Liver (tissue), 9 donors: ENCODE results near the gene TM7SF3. TPM values are rescaled to one million over a fixed set of nuclear protein-coding genes. Genes with fewer than 3 reads are reported as not detected.
A peak's percentile ranks its signal among the peaks of the same experiment; 100 is the strongest.

Experiments
- DNase-seq: peaks from one replicate; pipeline ENCODE4 v3.0.0-alpha.2; 2017; ENCODE audit warnings: low spot score
- H3K27ac ChIP-seq, 2 donors: one replicate each; pipeline ENCODE4 v1.7.0; 2013; ENCODE audit warnings: inconsistent platforms in 2 of 2, low read length in 2 of 2, control low read depth in 1 of 2, low read depth in 1 of 2, mild to moderate bottlenecking in 1 of 2
- H3K27me3 ChIP-seq, 4 donors: one replicate each; pipeline versions ENCODE4 v1.6.1 to v1.7.0; 2013; ENCODE audit warnings: low read length in 3 of 4, inconsistent platforms in 1 of 4, mild to moderate bottlenecking in 1 of 4, moderate library complexity in 1 of 4; ENCODE audit not compliant: control insufficient read depth in 4 of 4, insufficient read depth in 4 of 4
- H3K36me3 ChIP-seq, 4 donors: one replicate each; pipeline versions ENCODE4 v1.6.1 to v1.7.0; 2013; ENCODE audit warnings: low read length in 3 of 4, mild to moderate bottlenecking in 3 of 4, low read depth in 1 of 4, moderate library complexity in 1 of 4; ENCODE audit not compliant: control insufficient read depth in 4 of 4, insufficient read depth in 3 of 4
- H3K4me1 ChIP-seq, 4 donors: one replicate each; pipeline versions ENCODE4 v1.6.1 to v1.7.0; 2013; ENCODE audit warnings: low read length in 3 of 4, mild to moderate bottlenecking in 3 of 4, moderate library complexity in 1 of 4; ENCODE audit not compliant: control insufficient read depth in 4 of 4, insufficient read depth in 4 of 4
- H3K4me3 ChIP-seq, 3 donors: one replicate each; pipeline versions ENCODE4 v1.6.1 to v1.7.0; 2013; ENCODE audit warnings: low read length in 3 of 3, control low read depth in 1 of 3, low read depth in 1 of 3, mild to moderate bottlenecking in 1 of 3
- H3K9ac ChIP-seq, 2 donors: one replicate each; pipeline ENCODE4 v1.7.0; 2013; ENCODE audit warnings: low read length in 2 of 2, mild to moderate bottlenecking in 2 of 2, moderate library complexity in 2 of 2, control low read depth in 1 of 2, low read depth in 1 of 2
- H3K9me3 ChIP-seq, 4 donors: one replicate each; pipeline versions ENCODE4 v1.6.1 to v1.7.0; 2013; ENCODE audit warnings: low read length in 3 of 4; ENCODE audit not compliant: control insufficient read depth in 4 of 4
- EGR1 ChIP-seq, 2 donors: IDR thresholded peaks; 2 replicates each; pipeline ENCODE4 v1.6.1; 2016 to 2018; ENCODE audit warnings: antibody characterized with exemption in 2 of 2, low read depth in 2 of 2
- FOXA1 ChIP-seq: IDR thresholded peaks from 2 replicates; pipeline ENCODE4 v1.6.1; 2016; ENCODE audit warnings: antibody characterized with exemption
- FOXA2 ChIP-seq: IDR thresholded peaks from 2 replicates; pipeline ENCODE4 v1.6.1; 2016; ENCODE audit warnings: antibody characterized with exemption
- GABPA ChIP-seq, 2 donors: IDR thresholded peaks in 1 of 2; conservative IDR thresholded peaks in 1 of 2; 2 replicates each; pipeline ENCODE4 v1.6.1; 2016; ENCODE audit warnings: antibody characterized with exemption in 2 of 2, mild to moderate bottlenecking in 1 of 2, moderate library complexity in 1 of 2
- HNF4A ChIP-seq, 2 donors: conservative IDR thresholded peaks; 2 replicates each; pipeline ENCODE4 v1.6.1; 2016; ENCODE audit warnings: antibody characterized with exemption in 2 of 2, mild to moderate bottlenecking in 2 of 2
- HNF4G ChIP-seq: IDR thresholded peaks from 2 replicates; pipeline ENCODE4 v1.6.1; 2016; ENCODE audit warnings: antibody characterized with exemption
- JUND ChIP-seq, 2 donors: IDR thresholded peaks; 2 replicates each; pipeline ENCODE4 v1.6.1; 2016; ENCODE audit warnings: antibody characterized with exemption in 2 of 2
- NR2F2 ChIP-seq: IDR thresholded peaks from 2 replicates; pipeline ENCODE4 v1.6.1; 2016; ENCODE audit warnings: antibody characterized with exemption
- RXRA ChIP-seq, 2 donors: IDR thresholded peaks; 2 replicates each; pipeline ENCODE4 v1.6.1; 2017 to 2018; ENCODE audit warnings: antibody characterized with exemption in 2 of 2, mild to moderate bottlenecking in 1 of 2
- SP1 ChIP-seq: IDR thresholded peaks from 2 replicates; pipeline ENCODE4 v1.6.1; 2018; ENCODE audit warnings: antibody characterized with exemption, mild to moderate bottlenecking
- TAF1 ChIP-seq: conservative IDR thresholded peaks from 2 replicates; pipeline ENCODE4 v1.6.1; 2016; ENCODE audit warnings: antibody characterized with exemption, mild to moderate bottlenecking
- YY1 ChIP-seq: IDR thresholded peaks from 2 replicates; pipeline ENCODE4 v1.6.1; 2016; ENCODE audit warnings: antibody characterized with exemption, mild to moderate bottlenecking
- WGBS: extraction: QIAGEN DNeasy Blood & Tissue Kit; methylation state at CpG from one replicate; pipeline ENCODE4 v1.1.7; 2013; 5-methylcytosine and 5-hydroxymethylcytosine counted together
- polyA plus RNA-seq, 2 donors: library from polyadenylated mRNA; stranded (reverse) in 1 of 2; unstranded in 1 of 2; fragments of 200-250 nt in 1 of 2; fragments of >200 nt in 1 of 2; fragmentation: Nextera tagmentation in 1 of 2; extraction: Ambion mirVana in 1 of 2; gene quantifications; one replicate each; pipeline versions ENCODE4 v1.2.1 to v1.2.3, GENCODE V29; 2013 to 2015
- total RNA-seq, 2 donors: library from RNA; depleted of rRNA; stranded (reverse); fragments of >200 nt; gene quantifications; one replicate each; pipeline ENCODE4 v1.2.3, GENCODE V29; 2014
- TF ChIP-seq, protein P1 (sequence below): IDR thresholded peaks from 2 replicates; pipeline ENCODE4 v1.6.1; 2016; ENCODE audit warnings: antibody characterized with exemption
- TF ChIP-seq, protein P2 (sequence below): IDR thresholded peaks from 2 replicates; pipeline ENCODE4 v1.6.1; 2016; ENCODE audit warnings: antibody characterized with exemption, mild to moderate bottlenecking
- TF ChIP-seq, protein P3 (sequence below): fragments of 150-350 bp; IDR thresholded peaks from 2 replicates; pipeline ENCODE4 v1.5.1; 2017; ENCODE audit warnings: improper control_type of control experiment, low read depth, low read length; ENCODE audit not compliant: missing input control
- TF ChIP-seq, protein P4 (sequence below): IDR thresholded peaks from 2 replicates; pipeline ENCODE4 v1.6.1; 2016; ENCODE audit warnings: antibody characterized with exemption
- donor health status: healthy.
- donor health status: healthy.
- donor health status: healthy.
- donor health status: healthy.
- donor health status: healthy.

The TM7SF3 gene
- total and polyA plus RNA-seq, 4 donors: 21.5 to 60.8 (median 44.6) TPM

DNA sequence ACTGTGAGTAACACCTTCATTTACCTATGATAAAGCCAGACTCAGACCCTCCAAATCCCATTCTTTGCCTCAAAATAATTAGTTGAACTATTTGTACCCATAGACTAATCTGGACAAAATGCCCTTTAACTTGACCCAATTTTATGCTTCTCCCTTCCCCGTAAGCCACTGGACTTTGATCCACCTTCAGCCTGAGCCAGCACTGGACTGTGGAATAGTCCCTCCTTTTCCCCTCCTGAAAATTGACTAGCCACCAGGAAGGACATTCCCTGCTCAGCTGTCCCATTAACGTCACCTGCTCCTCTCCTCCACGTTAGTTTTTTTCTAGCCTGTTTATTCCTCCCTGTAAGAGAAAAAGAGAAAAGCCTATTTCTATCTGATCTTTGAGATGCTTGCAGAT is 18.5 kb upstream of the TM7SF3 start:
- H3K4me1 ChIP-seq: peaks cover 0 to 5% (median 4%) of the 10 kb centered on the region in 4 donors
- H3K27ac ChIP-seq: no peak overlapping the region
- no peak overlapping the region for H3K4me3 ChIP-seq
- H3K36me3 ChIP-seq: peaks cover 0 to 42% (median 30%) of the 10 kb centered on the region in 4 donors
- no peaks in the 10 kb centered on the region for H3K9me3 ChIP-seq
- WGBS: 69% methylated on average over 3 of the region's 3 CpGs
- DNase-seq: no peak
- TF ChIP-seq HNF4G (peak; percentile 46), HNF4A (conservative IDR thresholded peaks at IDR 0.05) (peak; percentile 23 to 69)
- TF ChIP-seq, protein P1, sequence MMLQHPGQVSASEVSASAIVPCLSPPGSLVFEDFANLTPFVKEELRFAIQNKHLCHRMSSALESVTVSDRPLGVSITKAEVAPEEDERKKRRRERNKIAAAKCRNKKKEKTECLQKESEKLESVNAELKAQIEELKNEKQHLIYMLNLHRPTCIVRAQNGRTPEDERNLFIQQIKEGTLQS: no peak
- H3K9ac ChIP-seq: no peak overlapping the region
- no peaks in the 10 kb centered on the region for H3K27me3 ChIP-seq

DNA sequence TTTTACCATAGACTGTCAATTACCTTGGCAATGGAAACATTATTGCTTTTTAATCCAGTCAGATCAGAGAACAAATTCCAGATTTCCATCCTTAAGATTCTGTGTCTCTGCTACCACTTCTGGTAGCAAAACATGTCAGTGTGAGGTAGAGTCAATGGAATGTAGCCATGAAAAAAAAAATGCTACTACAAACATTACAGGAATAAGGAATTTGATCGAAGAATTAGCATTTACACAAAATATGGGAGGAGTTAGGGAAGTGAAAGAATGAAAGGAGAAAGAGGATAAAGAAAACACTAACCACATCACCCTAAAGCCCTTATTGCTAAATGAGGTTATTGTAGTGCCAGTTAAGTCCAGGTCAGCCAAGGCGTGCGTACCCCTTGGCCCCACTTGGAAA is 17.3 kb upstream of the TM7SF3 start:
- Histone ChIP-seq H3K36me3 (peaks cover 0 to 44% (median 31%) of the 10 kb centered on the region in 4 donors), H3K4me1 (peaks cover 0 to 5% (median 4%) of the 10 kb centered on the region in 4 donors), H3K9ac (no peak overlapping the region), H3K27me3 (no peaks in the 10 kb centered on the region), H3K9me3 (no peaks in the 10 kb centered on the region), H3K4me3 (no peak overlapping the region), H3K27ac (no peak overlapping the region)
- no peak for DNase-seq
- TF ChIP-seq GABPA (IDR thresholded peaks at IDR 0.05 in 1 of 2, conservative IDR thresholded peaks at IDR 0.05 in 1 of 2): no peak
- TF ChIP-seq HNF4A (conservative IDR thresholded peaks at IDR 0.05): no peak
- TF ChIP-seq NR2F2: no peak
- no peak for TF ChIP-seq YY1
- no peak for TF ChIP-seq EGR1 (IDR thresholded peaks at IDR 0.05; ENCODE audit: low read depth in 2 of 2)
- TF ChIP-seq JUND (IDR thresholded peaks at IDR 0.05): no peak
- no peak for TF ChIP-seq HNF4G
- TF ChIP-seq, protein P2, sequence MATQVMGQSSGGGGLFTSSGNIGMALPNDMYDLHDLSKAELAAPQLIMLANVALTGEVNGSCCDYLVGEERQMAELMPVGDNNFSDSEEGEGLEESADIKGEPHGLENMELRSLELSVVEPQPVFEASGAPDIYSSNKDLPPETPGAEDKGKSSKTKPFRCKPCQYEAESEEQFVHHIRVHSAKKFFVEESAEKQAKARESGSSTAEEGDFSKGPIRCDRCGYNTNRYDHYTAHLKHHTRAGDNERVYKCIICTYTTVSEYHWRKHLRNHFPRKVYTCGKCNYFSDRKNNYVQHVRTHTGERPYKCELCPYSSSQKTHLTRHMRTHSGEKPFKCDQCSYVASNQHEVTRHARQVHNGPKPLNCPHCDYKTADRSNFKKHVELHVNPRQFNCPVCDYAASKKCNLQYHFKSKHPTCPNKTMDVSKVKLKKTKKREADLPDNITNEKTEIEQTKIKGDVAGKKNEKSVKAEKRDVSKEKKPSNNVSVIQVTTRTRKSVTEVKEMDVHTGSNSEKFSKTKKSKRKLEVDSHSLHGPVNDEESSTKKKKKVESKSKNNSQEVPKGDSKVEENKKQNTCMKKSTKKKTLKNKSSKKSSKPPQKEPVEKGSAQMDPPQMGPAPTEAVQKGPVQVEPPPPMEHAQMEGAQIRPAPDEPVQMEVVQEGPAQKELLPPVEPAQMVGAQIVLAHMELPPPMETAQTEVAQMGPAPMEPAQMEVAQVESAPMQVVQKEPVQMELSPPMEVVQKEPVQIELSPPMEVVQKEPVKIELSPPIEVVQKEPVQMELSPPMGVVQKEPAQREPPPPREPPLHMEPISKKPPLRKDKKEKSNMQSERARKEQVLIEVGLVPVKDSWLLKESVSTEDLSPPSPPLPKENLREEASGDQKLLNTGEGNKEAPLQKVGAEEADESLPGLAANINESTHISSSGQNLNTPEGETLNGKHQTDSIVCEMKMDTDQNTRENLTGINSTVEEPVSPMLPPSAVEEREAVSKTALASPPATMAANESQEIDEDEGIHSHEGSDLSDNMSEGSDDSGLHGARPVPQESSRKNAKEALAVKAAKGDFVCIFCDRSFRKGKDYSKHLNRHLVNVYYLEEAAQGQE: no peak
- no peak for TF ChIP-seq FOXA1
- TF ChIP-seq, protein P1: no peak
- no peak for TF ChIP-seq SP1
- TF ChIP-seq, protein P3, sequence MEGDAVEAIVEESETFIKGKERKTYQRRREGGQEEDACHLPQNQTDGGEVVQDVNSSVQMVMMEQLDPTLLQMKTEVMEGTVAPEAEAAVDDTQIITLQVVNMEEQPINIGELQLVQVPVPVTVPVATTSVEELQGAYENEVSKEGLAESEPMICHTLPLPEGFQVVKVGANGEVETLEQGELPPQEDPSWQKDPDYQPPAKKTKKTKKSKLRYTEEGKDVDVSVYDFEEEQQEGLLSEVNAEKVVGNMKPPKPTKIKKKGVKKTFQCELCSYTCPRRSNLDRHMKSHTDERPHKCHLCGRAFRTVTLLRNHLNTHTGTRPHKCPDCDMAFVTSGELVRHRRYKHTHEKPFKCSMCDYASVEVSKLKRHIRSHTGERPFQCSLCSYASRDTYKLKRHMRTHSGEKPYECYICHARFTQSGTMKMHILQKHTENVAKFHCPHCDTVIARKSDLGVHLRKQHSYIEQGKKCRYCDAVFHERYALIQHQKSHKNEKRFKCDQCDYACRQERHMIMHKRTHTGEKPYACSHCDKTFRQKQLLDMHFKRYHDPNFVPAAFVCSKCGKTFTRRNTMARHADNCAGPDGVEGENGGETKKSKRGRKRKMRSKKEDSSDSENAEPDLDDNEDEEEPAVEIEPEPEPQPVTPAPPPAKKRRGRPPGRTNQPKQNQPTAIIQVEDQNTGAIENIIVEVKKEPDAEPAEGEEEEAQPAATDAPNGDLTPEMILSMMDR: no peak
- TF ChIP-seq RXRA (IDR thresholded peaks at IDR 0.05): no peak
- TF ChIP-seq FOXA2: no peak
- TF ChIP-seq TAF1: no peak
- TF ChIP-seq, protein P4, sequence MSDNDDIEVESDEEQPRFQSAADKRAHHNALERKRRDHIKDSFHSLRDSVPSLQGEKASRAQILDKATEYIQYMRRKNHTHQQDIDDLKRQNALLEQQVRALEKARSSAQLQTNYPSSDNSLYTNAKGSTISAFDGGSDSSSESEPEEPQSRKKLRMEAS: no peak
- WGBS: 91% methylated on average over 3 of the region's 3 CpGs
